ENCODE measurements around the gene SCN2B. TPM values are rescaled to one million over a fixed set of nuclear protein-coding genes. Genes with fewer than 3 reads are reported as not detected.

The SCN2B gene
- total RNA-seq, 2 donors from 2014 or later = 3.4 to 8.2 TPM

DNA sequence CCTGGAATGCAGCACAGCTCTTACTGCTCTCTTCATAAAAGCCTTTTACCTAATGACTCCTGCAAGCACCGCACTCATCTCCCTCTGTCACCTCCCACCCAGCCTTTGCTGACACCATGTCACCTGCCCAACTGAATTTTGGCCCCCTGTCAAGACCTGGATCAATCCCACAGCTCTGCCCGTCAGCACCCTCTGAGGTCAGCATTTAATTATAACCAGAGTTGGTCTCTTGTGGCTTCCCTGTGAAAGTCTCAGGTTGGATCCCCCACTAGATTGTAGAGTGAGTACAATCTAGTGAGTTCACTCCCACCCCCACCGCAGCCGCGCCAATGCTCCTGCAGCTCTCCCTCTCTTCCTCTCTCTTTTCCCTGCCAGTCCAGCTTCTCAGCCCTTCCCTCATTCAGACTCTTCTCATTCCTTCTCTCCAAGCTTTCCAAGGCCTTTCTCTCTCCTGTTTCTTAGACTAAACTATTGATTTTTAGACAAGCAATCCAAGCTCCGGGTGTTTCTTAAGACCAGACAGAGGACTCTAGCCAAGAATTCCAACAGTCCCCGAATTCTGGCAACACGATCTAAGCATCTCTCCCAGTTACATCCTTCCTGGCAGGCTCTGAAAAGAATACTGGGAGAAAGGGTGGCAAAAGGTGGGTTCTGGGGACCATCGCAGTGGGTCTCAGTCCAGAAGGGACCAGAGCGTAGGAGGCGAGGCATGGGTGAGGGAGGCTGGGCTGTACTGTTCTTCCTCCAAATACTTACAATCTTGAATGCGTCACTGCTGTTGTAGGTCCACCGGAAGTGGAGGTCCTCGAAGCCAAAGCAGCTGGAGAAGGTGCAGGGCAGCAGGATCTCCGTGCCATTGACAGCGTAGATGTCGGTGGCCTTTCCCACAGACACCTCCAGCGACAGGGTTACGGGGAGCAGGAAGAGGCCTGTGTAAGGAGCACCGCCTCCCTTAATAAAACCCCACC lies 31.9 kb downstream of the SCN2B start:
- H3K27me3 ChIP-seq = no peaks in the 10 kb centered on the region
- no peak for DNase-seq (ENCODE audit: low spot score)
- H3K4me3 ChIP-seq = peak overlapping the region in 1 of 2 donors; percentile 69
- no peak for TF ChIP-seq CTCF (IDR thresholded peaks at IDR 0.05)
- peaks cover 0 to 30% of the 10 kb centered on the region in 2 donors for H3K4me1 ChIP-seq
- H3K27ac ChIP-seq = peak overlapping the region; percentile 25 to 76
- no peaks in the 10 kb centered on the region for H3K36me3 ChIP-seq
- H3K9me3 ChIP-seq = no peaks in the 10 kb centered on the region

GRCh38 chr11:118143661-118144185 lies 32.7 kb downstream of the SCN2B start:
- TF ChIP-seq CTCF (IDR thresholded peaks at IDR 0.05) = no peak
- Histone ChIP-seq H3K36me3 (no peaks in the 10 kb centered on the region), H3K9me3 (no peaks in the 10 kb centered on the region), H3K4me3 (no peak overlapping the region), H3K27me3 (no peaks in the 10 kb centered on the region), H3K4me1 (peaks cover 0 to 30% of the 10 kb centered on the region in 2 donors), H3K27ac (no peak overlapping the region)
- DNase-seq (ENCODE audit: low spot score) = no peak

DNA sequence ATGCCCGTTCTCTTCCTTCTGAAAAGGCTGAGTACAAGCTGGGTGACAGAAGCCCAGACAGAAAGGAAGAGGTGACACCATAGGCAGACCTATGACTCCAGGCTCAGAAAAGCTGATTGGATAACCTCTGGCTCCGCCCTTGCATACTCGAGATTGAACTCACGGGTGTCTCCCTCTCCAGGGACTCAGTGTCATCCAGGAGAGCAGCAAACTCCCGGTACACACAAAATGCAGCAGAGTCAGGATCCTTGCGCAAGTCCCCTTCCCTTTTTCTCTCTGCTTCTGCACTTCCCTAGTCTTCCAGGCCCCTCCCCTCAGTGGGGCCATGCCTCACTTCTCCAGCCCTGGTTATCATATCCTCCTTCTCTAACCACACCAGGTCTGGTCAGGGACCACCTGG lies 33.6 kb downstream of the SCN2B start:
- no peak for DNase-seq (ENCODE audit: low spot score)

GRCh38 chr11:118142081-118142480 lies 34.4 kb downstream of the SCN2B start:
- TF ChIP-seq CTCF (IDR thresholded peaks at IDR 0.05) = no peak
- H3K36me3 ChIP-seq = no peaks in the 10 kb centered on the region
- no peaks in the 10 kb centered on the region for H3K27me3 ChIP-seq
- H3K4me1 ChIP-seq = peaks cover 0 to 30% of the 10 kb centered on the region in 2 donors
- no peak overlapping the region for H3K27ac ChIP-seq
- no peak overlapping the region for H3K4me3 ChIP-seq
- no peaks in the 10 kb centered on the region for H3K9me3 ChIP-seq
- DNase-seq (ENCODE audit: low spot score) = no peak

More for the DNA sequence above, 33.6 kb downstream of the SCN2B start:
- H3K27me3 ChIP-seq = no peaks in the 10 kb centered on the region
- peaks cover 0 to 30% of the 10 kb centered on the region in 2 donors for H3K4me1 ChIP-seq
- no peak overlapping the region for H3K4me3 ChIP-seq
- no peak for TF ChIP-seq CTCF (IDR thresholded peaks at IDR 0.05)
- no peak overlapping the region for H3K27ac ChIP-seq
- no peaks in the 10 kb centered on the region for H3K9me3 ChIP-seq
- no peaks in the 10 kb centered on the region for H3K36me3 ChIP-seq

DNA sequence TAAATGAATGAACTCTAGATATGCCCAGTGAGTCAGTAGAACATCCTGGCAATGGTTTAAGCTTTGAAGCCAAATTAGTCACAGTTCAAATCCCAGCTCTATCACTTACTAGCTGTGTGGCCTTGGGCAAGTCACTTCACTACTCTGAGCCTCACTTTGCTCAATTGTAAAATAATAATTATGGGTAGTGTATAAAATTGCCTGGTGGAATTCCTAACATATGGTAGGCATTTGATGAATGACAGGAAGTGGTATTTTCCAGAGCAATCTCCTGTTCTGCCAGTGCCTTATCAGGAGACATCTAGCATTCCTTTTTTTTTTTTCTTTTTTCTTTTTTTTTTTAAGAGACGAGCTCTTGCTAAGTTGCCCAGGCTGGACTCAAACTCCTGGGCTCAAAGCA lies 36.9 kb downstream of the SCN2B start:
- Histone ChIP-seq H3K27ac (no peak overlapping the region), H3K4me1 (peaks cover 0 to 16% of the 10 kb centered on the region in 2 donors), H3K36me3 (no peaks in the 10 kb centered on the region), H3K9me3 (no peaks in the 10 kb centered on the region), H3K27me3 (no peaks in the 10 kb centered on the region), H3K4me3 (no peak overlapping the region)
- DNase-seq (ENCODE audit: low spot score) = no peak
- TF ChIP-seq CTCF (IDR thresholded peaks at IDR 0.05) = no peak

Data from right atrium auricular region (tissue), 2 donors.